ENCODE measurements around the gene EXOC4. TPM values are rescaled to one million over a fixed set of nuclear protein-coding genes. Genes with fewer than 3 reads are reported as not detected.

Gene EXOC4
- total RNA-seq, 4 donors from 2014 or later = 30.7 to 62.4 (median 40.4) TPM

DNA sequence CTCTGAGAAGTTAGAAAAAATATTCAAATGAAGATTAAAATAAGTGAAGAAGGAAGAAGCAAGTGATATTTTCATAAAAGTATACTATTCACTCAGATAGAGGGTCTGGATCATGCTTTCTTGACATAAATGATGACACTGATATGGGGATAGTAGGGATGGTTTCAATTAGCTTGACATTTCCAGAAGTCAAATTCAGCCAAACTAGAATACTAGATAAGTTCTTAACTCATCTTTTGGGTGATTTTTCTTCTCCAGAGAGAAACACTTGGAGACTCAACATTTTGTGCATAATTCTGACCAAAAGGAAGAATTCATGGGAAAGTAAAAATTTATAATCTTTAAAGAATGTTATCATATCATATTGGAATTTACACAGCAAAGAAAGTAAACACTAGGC is 722.3 kb downstream of the EXOC4 start:
- no peaks in the 10 kb centered on the region for H3K27me3 ChIP-seq
- intact Hi-C loops (cut with DNase I) = no loop called here
- TF ChIP-seq, protein P1, sequence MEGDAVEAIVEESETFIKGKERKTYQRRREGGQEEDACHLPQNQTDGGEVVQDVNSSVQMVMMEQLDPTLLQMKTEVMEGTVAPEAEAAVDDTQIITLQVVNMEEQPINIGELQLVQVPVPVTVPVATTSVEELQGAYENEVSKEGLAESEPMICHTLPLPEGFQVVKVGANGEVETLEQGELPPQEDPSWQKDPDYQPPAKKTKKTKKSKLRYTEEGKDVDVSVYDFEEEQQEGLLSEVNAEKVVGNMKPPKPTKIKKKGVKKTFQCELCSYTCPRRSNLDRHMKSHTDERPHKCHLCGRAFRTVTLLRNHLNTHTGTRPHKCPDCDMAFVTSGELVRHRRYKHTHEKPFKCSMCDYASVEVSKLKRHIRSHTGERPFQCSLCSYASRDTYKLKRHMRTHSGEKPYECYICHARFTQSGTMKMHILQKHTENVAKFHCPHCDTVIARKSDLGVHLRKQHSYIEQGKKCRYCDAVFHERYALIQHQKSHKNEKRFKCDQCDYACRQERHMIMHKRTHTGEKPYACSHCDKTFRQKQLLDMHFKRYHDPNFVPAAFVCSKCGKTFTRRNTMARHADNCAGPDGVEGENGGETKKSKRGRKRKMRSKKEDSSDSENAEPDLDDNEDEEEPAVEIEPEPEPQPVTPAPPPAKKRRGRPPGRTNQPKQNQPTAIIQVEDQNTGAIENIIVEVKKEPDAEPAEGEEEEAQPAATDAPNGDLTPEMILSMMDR (IDR thresholded peaks at IDR 0.05) = no peak
- no peak for TF ChIP-seq POLR2A (IDR thresholded peaks at IDR 0.05)
- no peak overlapping the region for H3K4me3 ChIP-seq
- no peaks in the 10 kb centered on the region for H3K36me3 ChIP-seq
- H3K4me1 ChIP-seq = no peaks in the 10 kb centered on the region
- no peaks in the 10 kb centered on the region for H3K9me3 ChIP-seq
- no peak overlapping the region for H3K27ac ChIP-seq
- no peak for DNase-seq

DNA sequence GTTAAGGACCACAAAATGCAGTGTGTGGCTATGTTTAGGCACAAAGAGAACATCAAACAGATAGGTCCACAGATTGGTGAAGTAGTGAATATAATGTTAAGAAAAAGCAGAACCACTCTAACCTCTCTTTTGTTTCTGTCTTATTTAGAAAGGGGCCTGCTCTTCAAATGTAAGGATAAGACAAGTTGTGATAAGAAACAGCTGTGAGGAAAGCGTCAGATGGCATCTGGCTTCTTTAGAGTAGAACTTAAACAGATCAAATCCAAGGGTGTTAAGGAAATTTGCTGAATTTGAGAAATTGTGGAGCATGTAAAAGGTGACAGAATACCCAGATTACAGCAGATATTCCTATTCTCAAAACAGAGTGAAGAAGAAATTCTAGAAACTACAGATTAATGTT is 723.3 kb downstream of the EXOC4 start:
- intact Hi-C loops (cut with DNase I) = no loop called here
- Histone ChIP-seq H3K36me3 (no peaks in the 10 kb centered on the region), H3K27ac (no peak overlapping the region), H3K4me1 (no peaks in the 10 kb centered on the region), H3K4me3 (no peak overlapping the region), H3K27me3 (no peaks in the 10 kb centered on the region), H3K9me3 (no peaks in the 10 kb centered on the region)
- no peak for TF ChIP-seq POLR2A (IDR thresholded peaks at IDR 0.05)
- TF ChIP-seq, protein P1 (IDR thresholded peaks at IDR 0.05) = no peak
- no peak for DNase-seq
- WGBS, 2 donors = 82 to 94% methylated on average over 1 of the region's 1 CpG

DNA sequence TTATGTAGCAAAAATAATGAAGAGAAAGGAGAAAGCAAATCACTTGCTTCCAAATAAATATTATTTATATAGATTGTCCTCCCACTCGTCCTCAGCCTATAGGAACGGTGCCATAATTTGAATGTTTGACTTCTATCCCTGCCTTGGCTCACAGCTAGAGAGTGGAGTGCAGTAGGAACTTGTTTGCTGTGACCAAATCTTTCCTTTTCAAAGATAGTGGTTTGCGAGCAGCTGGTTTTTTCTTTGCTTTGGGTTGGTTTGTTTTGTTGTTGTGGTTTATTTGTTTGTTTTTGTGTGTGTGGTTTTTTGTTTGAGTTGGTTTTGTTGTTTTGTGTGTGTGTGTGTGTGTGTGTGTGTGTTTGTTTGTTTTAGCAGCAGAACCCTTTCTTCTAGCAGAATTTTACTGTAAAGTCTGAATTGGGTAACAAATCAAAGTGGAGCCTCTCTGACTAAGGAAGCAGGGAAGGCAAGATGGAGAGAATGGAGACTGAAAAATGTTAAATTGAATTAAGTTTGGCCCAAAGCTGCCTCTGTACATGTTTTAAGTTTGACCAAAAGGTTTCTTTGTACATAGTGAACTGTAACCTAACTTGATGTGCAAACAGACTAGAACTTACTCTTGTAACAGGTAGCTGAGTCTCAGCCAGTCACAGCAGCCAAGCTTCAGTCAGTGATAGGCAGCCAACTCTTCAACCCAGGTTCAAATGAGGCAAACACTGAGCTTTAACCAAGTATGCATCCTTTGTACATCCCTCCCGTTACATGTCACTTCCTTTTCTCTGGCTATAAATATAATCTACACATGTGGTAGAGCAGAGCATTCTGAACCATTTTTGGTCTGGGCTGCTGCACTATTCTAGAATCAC is 724.8 kb downstream of the EXOC4 start:
- H3K36me3 ChIP-seq = no peaks in the 10 kb centered on the region
- WGBS, 2 donors = 75 to 81% methylated on average over 4 of the region's 4 CpGs
- H3K27ac ChIP-seq = no peak overlapping the region
- no peak for TF ChIP-seq POLR2A (IDR thresholded peaks at IDR 0.05)
- TF ChIP-seq, protein P1 (IDR thresholded peaks at IDR 0.05) = no peak
- H3K4me1 ChIP-seq = no peaks in the 10 kb centered on the region
- H3K27me3 ChIP-seq = no peaks in the 10 kb centered on the region
- intact Hi-C loops (cut with DNase I) = no loop called here
- no peak overlapping the region for H3K4me3 ChIP-seq
- DNase-seq = no peak
- no peaks in the 10 kb centered on the region for H3K9me3 ChIP-seq

DNA sequence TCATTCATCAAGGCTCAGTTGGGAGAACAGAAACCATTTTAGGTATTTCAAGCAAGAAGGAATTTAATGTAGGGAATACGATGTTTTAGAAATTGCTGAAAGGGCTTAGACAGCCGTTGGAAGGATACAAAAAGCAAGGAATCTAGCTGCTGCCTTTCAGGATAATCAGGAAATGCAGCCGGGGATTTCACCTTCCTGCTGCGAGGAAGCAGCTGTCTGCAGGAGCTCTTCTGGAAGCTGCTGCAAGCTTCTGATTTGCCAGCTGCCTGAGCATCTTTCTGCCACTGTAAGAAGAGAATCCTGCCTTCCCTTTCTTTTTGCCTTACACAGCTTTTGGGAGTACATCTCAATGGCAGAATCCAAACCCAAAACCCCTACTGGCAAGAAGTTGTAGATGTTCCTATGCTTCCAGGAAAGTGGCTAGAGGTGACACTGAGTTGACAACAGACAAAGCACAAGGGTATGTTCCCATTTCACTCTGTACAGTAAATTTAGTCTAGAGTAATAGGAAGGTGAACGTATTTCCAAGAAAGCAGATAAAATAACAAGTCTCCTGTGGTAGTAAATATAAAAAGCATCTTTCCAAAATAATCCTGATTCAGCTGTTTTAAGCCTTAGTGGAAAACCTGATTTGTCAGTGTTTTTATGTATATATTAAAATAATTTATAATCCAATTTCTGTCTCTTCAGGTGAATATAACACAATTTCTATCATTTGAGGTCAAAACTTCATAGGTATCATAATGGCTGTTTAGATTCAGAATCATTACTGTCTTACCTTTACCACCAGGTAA is 725.8 kb downstream of the EXOC4 start:
- H3K27me3 ChIP-seq = no peaks in the 10 kb centered on the region
- H3K27ac ChIP-seq = no peak overlapping the region
- H3K4me3 ChIP-seq = no peak overlapping the region
- H3K36me3 ChIP-seq = no peaks in the 10 kb centered on the region
- no peaks in the 10 kb centered on the region for H3K9me3 ChIP-seq
- no peaks in the 10 kb centered on the region for H3K4me1 ChIP-seq
- TF ChIP-seq POLR2A (IDR thresholded peaks at IDR 0.05) = no peak
- TF ChIP-seq, protein P1 (IDR thresholded peaks at IDR 0.05) = no peak
- 63 to 87% methylated on average over 5 of the region's 5 CpGs for WGBS, 2 donors
- no peak for DNase-seq
- intact Hi-C loops (cut with DNase I) = no loop called here

DNA sequence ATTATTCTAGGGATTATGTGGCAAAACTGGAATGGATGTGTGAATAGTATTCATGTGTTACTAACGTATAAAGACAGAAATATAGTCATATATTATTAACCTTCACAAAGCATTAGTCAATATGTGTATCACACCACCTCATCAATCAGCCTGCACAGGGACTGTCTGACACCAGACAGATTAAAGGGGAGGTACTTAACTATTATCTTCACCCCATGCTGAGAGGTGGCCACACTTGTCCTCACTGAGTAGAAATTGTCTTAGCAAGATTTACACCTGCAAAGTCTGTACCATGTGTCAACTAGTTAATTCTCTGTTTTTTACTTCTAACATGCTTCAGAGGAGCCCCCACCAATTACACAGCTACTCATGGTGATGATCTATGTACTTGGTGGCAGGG is 727.9 kb downstream of the EXOC4 start:
- Histone ChIP-seq H3K36me3 (no peaks in the 10 kb centered on the region), H3K9me3 (no peaks in the 10 kb centered on the region), H3K4me3 (no peak overlapping the region), H3K27me3 (no peaks in the 10 kb centered on the region), H3K27ac (no peak overlapping the region), H3K4me1 (no peaks in the 10 kb centered on the region)
- intact Hi-C loops (cut with DNase I) = no loop called here
- DNase-seq = no peak
- WGBS, 2 donors = 80 to 90% methylated on average over 1 of the region's 1 CpG
- TF ChIP-seq POLR2A (IDR thresholded peaks at IDR 0.05) = no peak
